Effector CD4-positive, alpha-beta T cell (primary cell): ENCODE data around the gene FAXC. TPM values are rescaled to one million over a fixed set of nuclear protein-coding genes. Genes with fewer than 3 reads are reported as not detected.

Source experiments
- DNase-seq: peaks from one replicate; pipeline ENCODE4 v3.0.0-alpha.2; 2020
- total RNA-seq: gene quantifications from one replicate; lab custom pipeline; 2026; lab: John Stamatoyannopoulos, UW

FAXC gene
- not detected for total RNA-seq

DNA sequence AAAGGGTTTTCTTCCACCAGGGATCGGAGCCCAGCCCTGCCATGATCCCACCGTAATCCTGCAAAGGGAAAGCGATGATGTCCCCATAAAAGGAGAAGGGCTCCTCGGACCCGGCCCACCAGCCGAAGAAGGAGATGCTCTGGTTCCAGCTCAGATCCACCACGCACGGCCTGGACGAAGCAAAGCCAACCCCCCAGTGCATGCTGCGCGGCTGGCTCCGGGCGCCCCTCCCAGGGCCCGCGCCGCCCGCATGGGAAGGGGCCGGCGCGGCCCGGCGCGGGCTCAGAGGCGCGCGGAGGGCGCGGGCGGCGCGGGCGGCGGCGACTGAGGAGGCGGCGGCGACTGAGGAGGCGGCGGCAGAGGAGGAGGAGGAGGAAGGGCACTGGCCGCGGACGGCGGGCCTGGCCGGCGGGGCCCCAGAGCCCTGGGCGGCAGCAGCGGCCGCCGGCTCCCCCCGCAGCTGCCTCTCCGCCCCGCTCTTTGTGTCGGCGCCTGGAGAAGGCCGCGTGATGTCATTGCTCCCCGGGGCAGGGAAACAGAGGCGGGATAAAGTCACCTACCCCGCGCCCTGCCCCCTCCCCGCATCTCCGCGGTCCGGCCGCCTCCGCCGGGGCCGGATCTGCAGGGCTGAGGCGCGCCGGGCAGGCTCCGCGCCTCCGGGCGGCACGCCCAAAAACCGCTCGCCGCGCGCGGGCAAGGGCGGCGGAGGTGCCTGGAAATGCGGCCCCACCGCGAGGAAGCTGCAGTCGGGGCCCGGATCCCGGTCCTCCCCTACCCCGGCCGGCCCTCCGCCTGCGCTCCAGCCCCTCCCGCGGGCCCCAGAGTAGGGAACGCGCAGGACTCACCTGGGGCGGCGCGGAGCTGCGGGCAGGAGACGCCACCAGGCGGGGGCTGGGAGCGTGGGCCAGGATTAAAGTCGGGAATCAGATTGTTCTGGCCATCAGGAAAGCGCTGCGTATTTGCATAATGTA, at the start of gene FAXC:
Gene FAXC (minus strand): TSS at position 504 of the 971 bp plus-strand sequence. CDS start 302 bp downstream, at position 202.
- no peak for DNase-seq

DNA sequence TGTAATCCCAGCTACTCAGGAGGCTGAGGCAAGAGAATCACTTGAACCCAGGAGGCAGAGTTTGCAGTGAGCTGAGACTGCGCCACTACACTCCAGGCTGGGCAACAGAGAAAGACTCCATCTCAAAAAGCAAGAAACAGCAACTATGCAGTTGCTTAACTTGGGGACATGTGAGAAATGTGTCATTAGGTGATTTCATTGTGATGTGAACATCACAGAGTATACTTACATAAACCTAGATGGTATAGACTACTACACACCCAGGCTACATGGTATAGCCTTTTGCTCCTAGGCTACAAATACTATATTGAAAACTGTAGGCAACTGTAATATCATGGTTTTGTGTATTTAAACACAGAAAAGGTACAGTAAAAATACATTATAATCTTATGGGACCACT, 47.8 kb upstream of the FAXC start:
- DNase-seq = no peak

DNA sequence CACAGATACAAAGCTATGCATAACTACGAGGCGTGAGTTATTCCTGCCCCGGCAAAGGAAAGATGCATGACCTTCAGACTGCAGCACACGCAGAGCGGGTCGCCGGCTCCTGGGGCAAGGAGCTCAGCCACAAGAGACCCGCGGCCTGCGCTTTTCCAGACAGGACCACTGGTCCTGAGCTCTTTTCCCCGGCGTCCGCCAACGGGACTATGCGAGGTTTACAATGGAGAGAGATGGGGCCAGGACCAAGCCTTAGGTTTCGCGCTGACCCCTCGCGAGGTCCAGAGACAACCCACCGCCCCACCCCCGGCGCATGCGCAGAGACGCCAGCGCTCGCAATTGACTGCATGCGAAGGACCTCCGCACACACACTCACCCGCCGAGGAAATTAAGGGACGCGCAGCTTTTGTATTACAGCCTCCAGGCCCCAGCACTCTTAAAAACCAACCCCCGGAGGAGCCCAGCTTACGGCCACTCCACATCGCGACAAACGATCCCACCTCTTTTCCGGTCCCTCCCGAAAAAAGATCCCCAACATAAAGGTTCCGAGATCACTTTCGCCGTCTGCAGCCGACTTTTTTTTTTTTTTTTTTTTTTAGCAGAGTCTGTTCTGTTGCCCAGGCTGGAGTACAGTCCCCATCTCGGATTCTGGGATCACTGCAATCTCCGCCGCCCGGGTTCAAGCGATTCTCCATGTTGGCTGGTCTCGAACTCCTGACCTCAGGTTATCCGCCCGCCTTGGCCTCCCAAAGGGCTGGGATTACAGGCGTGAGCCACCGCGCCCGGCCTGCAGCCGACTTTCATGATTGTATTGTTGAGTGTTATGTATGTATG, 44.4 kb upstream of the FAXC start, which contains the start of gene COQ3:
Gene COQ3 (minus strand): TSS at position 498 of the 834 bp plus-strand sequence. CDS start 16 bp downstream, at position 482.
- peak; percentile 51 for DNase-seq

DNA sequence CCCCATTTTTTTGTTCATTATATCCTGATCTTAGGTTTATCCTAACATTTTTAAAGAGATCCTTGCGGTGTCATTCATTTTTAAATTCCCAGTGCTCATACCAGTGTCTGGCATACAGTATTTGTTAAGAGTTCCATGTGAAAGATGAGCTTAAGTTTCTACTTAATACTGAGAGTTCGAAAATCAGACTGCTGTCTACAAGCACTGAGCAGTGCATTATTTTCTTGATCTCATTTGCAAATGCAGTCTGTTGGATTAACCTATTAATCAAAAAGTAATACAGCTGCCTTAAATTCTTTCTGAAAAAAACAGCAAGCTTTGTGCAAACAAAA, 43.9 kb upstream of the FAXC start:
- no peak for DNase-seq

DNA sequence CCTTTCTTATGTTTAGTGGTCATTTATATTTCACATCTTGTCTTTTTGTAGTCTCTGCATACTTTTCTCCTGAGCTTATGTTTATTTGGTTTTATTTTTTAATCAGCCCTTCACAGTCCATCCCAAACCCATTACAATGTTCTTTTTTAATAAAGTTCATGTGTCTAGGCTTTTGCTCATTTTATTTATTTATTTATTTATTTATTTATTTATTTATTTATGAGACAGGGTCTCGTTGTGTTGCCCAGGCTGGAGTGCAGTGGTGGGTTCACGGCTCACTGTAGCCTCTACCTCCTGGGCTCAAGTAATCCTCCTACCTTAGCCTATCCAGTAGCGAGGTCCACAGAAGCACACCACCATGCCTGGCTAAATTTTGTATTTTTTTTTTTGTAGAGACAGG, 41.4 kb upstream of the FAXC start:
- DNase-seq = no peak

DNA sequence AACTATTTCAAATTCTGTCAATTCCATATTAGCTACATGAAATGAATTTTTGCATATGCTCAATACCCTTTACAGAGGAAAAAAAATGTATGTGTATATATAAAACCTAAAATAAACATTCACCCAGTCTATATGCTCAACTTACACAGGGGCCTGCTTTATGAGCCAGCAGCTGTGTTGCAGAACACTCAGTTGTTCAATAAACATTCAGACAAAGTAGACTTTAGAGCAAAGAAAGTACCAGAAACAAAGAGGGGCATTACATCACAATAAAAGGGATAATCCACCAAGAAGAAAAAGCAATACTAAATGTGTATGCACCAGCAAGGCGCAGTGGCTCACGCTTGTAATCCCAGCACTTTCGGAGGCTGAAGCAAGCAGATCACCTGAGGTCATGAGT, 35.0 kb upstream of the FAXC start:
- DNase-seq = no peak

DNA sequence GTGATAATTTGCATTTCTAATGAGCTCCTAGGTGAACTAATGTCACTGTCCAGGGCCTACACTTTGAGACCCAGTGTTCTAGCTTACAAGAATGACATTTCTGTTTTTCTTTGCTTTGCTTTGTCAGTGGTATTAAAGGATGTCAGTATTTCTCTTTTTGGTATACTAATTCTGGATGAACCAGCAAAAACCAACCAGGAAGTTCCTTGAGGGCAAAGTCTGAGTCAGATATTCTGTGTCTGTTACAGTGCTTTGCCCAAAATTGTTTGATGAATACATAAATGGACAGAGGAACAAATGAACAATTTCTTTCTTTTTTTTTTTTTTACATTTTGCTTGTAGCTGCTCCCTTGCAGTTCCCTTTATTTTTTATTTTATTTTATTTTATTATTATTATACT, 29.2 kb upstream of the FAXC start:
- DNase-seq = no peak

DNA sequence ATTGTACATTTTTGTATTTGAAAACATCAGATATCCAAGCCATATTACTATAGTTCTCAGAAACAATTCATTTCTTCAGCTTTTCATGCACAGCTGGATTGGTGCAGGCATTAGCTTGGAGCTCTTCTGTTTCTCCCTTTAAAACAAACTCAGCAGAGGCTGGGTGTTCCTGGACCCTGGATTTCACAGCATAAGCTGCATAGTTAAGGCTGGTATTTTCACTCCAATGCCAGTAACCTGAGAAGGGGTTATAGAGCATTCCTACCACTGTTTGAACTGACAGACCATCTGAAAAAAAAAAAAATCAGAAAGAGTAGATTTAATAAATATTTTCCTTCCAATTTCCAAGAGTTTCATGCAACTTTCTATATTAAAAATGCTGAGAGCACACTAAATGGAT, 20.1 kb upstream of the FAXC start:
- no peak for DNase-seq

DNA sequence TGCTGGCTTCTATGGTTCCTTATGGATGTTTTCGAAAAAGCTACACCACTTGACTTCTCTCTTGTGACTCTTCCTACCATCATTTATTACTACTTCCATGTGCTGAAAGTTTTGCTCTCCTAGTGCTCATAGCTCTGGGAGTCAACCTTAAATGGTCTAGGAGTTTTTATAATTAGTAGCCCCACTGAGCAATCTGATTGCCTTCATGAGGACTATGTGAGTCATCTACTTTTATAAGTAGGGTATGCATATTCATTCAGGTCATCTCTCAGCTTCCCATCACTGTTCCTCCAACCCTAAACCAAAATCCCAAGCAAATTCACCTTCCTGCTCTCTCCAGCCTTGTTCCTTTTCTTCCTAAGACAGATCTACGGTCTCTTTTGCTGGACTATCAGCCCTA, 17.4 kb upstream of the FAXC start:
- no peak for DNase-seq

DNA sequence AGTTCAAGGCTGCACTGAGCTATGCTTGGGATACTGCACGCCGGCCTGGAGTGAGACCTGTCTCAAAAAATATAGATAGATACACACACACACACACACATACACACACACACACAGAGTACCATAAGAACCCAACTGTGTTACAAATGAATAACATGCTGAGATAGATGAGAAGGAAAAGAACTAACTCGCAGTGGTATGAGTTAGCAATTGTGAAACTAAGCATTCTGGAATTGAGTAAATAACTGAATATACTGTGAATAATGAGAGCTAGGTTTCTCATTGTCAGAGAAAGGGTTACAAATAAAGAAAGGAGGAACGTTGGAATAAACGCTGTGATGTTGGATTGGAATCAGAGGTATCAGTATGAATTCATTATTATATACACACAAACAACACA, 14.6 kb upstream of the FAXC start:
- DNase-seq = no peak

DNA sequence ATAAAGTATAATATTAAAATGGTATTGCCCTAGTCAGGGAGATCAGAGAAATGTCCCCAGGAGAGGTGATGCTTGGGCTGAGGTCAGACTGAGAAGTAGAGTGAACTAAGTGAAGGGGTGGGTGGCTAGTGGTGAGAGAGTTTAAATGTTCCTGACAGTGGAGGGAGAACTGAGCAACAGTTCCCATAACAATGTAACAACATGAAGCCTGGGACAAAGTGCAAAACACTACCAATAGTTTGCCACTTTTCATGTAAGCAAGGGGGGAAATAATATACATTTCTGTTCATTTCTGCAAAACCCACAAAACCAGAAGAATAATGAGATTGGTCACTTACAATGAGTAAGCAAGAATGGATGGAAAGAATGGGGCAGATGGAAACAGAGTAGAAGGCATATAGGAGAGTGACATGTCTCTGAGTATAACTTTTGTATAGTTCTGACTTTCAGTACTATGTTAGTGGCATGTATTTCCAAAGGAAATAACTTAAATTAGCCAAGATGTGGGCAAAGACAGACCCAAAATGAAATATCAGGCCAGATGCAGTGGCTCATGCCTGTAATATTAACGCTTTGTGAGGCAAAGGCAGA, 13.3 kb upstream of the FAXC start:
- DNase-seq = no peak

DNA sequence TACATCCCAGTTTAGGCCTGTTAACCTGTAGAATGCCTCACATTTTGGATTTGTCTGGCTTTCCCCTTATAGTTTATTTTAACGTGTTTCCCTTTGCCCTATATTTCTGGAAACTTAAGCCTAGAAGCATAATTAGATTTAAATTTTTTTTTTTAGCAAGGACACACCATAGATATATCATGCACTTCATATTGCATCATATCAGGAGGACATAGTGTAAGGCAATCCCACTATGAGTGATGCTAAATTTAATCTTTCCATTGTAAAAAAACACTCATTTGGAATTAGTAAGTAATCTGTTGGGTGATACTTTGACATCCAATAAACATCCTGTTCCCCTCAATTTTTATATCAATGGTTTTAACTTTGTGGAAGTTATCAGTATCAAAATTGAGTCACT, 10.3 kb upstream of the FAXC start:
- DNase-seq = no peak

DNA sequence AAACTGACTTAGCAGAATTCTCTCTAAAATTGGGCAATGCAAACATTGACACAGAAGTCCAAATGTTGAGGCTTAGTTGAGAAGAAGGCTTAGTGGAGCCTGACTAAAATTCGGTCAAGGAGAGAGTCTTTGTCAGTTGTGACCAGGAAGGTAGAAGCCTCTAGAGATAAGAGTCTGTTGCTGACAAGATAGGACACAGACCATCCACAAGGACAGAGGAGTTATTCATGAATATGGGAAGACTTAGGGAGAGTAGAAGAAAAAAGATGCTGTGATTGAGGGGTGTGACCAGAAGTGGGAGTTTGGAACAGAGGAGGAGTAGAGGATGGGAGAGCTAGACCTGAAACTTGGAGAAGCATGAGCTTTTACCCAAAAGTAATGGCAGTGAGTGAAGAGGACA, 7.2 kb upstream of the FAXC start:
- DNase-seq = no peak

DNA sequence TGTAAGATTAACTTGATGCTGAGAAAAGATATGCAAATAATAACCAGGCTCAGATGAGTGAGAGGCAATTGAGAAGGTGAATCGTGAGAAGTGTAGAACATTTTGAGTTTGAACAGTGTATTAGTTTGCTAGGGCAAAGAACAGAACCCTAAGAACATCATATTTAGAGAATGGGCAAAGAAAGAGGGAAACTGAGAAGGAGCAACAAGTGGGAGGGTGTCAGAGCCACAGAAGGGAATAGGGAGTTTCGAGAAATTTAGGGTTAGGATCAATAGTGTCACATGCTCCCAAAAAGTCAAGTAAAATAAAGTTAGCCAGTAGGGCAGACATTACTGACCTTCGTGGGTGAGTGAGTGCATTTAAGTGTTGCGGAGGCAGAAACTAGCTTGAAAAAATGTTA, 5.5 kb upstream of the FAXC start:
- no peak for DNase-seq

DNA sequence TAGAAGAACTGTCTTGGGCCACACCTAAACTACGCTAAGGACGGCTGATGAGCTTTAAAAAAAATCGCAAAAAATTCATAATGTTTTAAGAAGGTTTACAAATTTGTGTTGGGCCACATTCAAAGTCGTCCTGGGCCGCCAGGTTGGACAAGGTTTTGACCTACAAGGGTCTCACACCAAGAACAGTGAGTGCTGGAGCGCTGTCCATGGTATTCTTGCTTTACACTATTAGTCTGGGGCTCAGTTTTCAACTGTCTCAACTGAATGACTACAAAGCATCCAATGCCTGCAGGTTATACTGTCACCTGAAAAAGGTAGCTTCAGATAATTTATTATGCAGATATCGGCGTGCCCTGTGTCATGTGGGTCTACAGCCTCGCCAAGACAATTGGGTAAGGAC, 3.7 kb upstream of the FAXC start:
- DNase-seq = no peak

DNA sequence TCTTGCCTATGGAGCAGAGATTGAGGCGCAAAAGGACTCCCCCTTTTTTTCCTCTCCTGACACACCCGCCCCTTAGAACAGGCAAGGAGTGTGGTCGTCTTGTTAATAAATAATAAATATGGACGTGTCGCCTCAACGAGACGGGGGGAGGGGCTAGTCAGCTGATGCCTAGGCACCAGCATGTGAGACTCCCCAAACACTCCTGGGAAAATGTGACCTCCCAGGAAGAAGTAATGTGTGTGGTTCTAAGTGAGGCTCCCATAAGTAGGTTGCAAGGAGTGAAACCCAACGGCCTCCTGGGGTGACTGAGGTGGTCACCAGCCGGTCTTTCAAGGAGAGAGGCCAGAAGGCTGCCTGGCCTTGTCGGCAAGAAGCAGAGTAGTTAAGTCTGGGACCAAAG, 1.1 kb upstream of the FAXC start:
- DNase-seq = no peak

DNA sequence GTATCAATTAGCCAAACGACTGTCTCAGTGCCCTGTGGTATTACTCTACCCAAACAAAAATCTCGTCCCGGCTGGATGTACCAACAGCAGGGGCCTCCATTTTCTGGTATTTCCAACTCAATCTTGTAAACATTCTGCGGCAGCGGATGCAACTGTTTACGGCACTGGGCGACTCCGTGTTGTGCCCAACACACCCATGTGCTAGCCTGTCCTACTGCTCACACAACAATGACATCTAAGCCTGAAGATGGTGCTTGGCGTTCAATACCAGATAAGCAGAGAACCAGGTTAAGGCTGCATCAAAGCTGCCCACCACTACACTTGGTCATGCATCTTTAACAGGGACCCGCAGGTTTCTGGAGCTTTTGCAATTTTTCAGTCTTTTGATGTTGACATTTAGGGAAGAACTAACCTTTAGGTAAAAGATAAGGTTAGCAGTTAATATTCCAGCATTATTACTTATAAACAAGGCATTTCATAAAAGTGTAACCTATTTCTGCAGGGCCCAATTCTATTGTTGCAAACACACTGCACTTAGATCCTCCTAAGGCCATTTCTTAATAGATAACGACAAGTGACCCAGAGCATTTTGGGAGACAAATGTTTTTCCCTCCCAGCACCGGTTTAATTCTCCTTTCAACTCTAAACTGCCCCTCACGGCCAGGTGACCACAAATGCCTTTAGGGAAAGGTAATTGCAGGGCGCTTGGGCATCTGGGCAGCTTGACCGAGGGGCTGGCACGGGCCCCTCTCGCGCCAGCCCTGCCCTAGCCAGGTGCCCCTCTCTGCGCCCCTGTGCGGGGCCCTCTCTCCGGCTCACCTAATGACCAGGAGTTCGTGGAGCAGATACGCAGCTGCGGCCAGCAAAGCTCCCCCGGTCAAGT, 945 bp downstream of the FAXC start:
- no peak for DNase-seq

DNA sequence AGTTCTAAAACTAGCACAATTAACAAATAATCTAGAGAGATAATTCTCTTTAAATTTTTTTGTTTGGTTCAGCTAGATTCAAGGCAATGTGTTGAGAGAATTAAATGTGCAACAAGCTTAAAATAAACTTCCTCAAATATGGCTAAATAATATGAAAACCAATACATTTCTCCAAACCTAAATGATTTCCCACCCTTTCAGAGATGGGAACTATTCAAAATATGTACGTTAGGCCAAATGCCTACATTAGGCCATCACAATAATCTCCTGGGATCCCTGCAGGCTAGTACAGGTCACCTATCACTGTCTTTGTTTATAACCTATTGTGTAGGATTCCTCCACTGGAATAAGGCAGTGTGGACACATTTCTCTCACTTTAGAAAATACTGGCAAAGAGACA, 1.7 kb downstream of the FAXC start:
- DNase-seq = no peak

DNA sequence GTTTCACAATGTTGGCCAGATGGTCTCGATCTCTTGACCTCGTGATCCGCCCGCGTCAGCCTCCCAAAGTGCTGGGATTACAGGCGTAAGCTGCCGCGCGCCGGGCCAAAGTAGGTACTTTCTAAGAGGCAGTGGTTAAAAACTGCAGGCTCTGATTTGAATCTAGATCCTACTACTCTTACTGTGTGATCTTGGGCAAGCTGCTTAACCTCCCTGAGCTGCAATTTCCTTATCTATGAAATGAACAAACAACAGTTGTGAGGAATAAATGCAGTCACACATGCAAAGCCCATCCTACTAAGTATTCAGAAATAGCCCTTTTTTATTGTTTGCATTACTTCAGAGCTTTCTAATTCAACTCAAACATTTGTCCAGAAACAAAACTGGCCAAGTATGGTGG, 2.9 kb downstream of the FAXC start:
- no peak for DNase-seq

DNA sequence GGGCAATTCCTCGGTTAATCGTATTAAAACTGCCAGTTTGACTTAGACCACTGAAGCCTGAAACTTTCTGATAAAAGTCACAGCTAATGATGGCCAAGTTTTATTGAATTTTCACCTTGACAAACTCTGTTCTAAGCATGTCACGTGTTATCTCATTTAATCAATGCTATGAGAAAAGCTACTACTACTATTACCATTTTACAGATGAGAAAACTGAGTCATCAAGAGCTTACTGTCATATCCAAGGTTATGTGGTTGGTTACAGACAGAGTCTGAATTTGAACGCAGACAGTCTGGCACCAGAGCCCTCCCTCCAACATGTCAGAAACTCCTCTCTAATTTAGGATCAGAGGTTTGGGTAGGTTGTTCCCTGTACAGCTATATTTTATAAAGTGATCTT, 4.3 kb downstream of the FAXC start:
- DNase-seq = no peak

DNA sequence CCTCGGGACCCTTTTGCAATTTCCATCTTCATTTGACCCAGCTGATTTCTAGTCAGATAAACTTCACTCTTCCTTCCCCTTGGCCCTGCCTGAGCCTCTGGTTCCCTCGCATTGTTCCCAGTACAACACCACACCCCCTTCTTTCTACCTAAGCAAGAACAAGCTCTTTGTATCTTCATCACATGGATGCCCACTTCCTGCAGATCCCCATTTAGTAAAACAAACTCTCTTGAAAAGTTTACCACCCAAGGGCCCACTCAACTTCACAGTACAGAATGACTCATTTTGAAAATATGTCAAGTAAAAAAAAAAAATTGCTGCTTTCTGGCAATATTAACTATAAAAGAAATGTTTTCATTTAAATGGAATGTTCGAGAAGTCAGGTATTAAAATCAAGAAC, 5.2 kb downstream of the FAXC start:
- no peak for DNase-seq

DNA sequence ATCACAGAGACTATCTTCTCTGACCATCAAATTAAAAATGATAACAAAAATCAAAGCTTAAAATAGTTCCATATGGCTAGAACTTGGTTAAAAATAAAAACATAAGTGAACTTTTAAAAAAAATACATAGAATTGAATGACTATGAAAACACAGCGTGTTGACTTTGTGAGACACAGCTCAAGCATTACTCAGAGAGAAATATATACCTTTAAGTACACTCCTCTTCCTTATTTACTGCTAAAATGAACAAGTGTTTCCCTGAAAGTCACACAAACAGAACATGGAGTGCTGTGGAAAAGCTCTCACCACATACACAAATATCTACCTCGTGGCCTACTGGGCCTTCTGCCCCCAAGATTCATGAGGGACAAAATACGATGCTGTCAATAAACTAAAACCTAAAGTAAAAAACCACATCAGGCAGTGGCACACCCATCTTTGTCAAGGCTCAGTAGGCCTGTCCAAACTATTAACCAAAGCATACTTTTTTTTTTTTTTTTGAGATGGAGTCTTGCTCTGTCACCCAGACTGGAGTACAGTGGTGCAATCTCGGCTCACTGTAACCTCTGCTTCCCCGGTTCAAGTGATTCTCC, 7.5 kb downstream of the FAXC start:
- DNase-seq = no peak
